HG03520 (cell line): ENCODE results near the gene CD86.
"Not testable (repeated sequence)": the region's sequence is repeated elsewhere in the genome, so short reads cannot be mapped to it uniquely, and the experiment has no call there.

ENCODE experiments used
- ATAC-seq: cut with Tn5 transposase; IDR thresholded peaks from one replicate; pipeline ENCODE4 v1.9.1; 2021; ENCODE audit warnings: mild to moderate bottlenecking, moderate library complexity; ENCODE audit not compliant: unreplicated experiment

The CD86 gene

DNA sequence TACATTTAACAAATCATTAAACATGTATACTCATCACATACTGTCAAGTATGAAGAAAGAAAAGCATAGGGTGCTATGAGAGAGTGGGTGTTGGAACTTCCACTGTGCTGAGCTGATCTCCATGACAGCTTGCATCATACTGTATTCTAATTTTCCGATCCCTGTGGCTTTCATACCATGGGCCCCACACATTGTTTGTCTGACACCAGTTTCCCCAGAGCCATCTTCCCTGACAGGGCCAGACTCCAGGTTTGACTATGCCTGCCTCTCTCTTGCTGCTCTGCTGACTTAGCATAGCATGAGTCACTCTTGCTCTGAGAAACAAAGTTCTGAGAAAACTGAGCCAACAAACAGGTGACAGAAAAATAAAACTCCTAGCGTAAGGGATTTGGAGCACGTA, 91.3 kb downstream of the CD86 start:
- ATAC-seq = no peak

DNA sequence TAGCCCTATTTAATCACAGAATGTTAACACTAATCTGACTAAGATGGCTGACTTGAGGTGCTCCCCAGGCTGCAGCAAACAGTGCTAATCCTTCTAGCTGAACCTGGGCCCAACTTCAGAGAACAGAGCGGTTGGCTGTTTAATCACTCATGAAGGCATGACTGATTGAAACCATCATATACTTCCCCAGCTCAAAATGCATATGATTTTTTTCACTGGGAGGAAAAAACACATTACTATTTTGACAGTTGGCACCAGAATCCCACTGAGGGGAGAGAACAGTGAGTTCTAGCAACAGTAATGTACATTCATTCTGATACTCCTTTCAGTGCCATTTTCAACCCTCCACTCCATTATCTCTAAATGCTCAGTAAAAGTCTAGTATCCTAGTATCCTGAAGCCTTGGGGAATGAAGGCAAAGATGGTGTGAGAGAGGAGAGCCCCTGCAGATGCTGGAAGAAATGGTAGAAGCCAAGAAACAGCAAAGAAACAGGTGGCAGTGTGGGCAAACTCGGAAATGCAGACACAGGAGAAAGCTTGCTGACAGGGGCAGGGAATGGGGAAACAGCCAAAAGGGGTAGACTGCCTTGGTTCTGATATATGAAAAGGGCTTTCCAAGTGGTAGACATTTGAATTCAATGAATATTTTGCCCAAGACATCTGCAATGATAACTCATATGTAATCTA, 93.9 kb downstream of the CD86 start:
- no peak for ATAC-seq

DNA sequence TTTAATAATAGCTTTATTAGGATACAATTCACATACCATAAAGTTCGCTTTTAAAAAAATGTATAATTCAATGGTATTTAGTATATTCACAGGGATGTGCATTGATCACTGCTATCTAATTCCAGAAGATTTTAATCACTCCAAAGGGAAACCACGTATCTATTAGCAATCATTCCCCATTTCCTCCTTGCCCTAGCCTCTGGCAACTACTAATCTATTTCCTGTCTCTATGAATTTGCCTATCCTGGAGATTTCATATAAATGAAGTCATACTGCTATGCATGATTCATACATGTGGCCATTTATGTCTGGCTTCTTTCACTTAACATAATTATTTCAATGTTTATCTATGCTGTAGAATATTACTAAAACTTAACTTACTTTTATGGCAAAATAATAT, 96.3 kb downstream of the CD86 start:
- ATAC-seq = no peak

DNA sequence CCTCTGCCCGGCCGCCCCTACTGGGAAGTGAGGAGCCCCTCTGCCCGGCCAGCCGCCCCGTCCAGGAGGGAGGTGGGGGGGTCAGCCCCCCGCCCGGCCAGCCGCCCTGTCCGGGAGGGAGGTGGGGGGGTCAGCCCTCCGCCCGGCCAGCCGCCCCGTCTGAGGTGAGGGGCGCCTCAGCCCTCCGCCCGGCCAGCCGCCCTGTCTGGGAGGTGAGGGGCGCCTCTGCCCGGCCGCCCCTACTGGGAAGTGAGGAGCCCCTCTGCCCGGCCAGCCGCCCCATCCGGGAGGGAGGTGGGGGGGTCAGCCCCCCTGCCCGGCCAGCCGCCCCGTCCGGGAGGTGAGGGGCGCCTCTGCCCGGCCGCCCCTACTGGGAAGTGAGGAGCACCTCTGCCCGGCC, 109.8 kb downstream of the CD86 start:
- not testable (repeated sequence) for ATAC-seq

DNA sequence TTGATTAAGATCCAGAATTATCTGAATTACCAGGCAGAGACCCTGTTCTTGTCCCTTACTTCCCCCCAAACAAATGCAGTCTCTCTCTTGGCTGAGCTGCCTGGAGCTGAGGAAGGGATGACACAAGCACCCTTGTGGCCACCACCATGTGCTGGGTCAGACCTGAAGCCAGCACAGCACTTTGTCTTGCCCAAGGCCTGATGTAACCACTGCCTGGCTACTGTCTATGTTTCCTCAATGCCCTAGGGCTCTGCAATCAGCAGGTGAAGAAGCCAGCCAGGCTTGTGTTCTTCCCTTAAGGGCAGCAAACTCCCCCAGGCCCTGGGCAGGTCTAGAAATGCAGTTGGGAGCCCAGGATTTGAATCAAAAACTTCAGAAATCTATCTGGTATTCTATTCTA, 112.5 kb downstream of the CD86 start:
- ATAC-seq = no peak

DNA sequence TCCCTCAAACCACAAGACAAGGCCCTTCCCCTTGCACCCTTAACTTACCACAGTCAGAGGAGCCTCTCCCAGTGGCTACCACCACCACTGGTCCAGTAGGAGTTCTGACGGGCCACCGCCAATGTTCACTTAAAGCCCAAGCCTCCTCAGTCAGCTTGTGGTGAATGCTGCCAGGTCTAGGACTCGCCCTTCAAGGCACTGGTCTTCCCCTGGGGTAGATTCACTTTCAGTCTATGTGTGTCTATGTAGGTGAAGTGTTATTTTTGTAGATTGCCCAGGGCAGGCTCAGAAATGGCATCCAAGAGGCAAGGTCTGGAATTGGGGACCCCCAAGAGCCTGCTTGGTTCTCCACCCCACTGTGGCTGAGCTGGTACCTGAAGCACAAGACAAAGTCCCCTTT, 112.9 kb downstream of the CD86 start:
- ATAC-seq = no peak

DNA sequence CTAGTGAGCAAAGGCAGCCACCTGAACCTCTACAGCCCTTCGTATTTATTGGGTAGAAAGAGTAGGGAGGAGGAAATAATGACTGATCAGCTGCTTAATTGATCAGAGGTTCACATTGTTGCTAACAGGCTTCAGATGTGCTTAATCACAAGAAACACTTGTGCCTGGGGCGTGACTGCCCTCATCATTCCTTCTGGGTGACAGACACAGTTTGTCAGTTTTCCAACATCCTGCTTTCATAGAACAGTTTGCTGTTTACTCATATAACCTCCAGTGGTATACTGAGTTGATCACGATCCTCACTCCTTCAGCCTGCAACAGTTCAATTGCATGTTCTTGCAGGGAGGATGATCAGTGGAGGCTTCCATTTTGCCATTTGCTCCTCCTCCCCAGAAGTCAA, 114.7 kb downstream of the CD86 start:
- ATAC-seq = no peak
